MM.1S (cell line): Measurements from ENCODE around the gene TBX5.

ENCODE experiments used
- DNase-seq: peaks from one replicate; pipeline ENCODE4 v3.0.0-alpha.2; 2015
- H2AFZ ChIP-seq: fragments of 300-600 bp; sonication (generic); 2 replicates; pipeline ENCODE4 v1.6.0; 2016; ENCODE audit warnings: antibody characterized with exemption, low read length
- H3F3A ChIP-seq: fragments of 300-600 bp; sonication (generic); 2 replicates; pipeline ENCODE4 v1.6.1; 2016; ENCODE audit warnings: mild to moderate bottlenecking, antibody characterized with exemption, low read length, moderate library complexity, mixed read lengths; ENCODE audit not compliant: insufficient read depth
- H3K27ac ChIP-seq: fragments of 300-600 bp; sonication (generic); 2 replicates; pipeline ENCODE4 v1.5.1; 2016; ENCODE audit warnings: mild to moderate bottlenecking, low read length
- H3K27me3 ChIP-seq: fragments of 300-600 bp; sonication (generic); replicated peaks from 2 replicates; pipeline ENCODE4 v1.6.0; 2016; ENCODE audit warnings: low read length; ENCODE audit not compliant: insufficient read depth
- H3K36me3 ChIP-seq: fragments of 300-600 bp; sonication (generic); replicated peaks from 2 replicates; pipeline ENCODE4 v1.6.1; 2016; ENCODE audit warnings: mild to moderate bottlenecking, low read length, mixed read lengths; ENCODE audit not compliant: insufficient read depth
- H3K4me1 ChIP-seq: fragments of 300-600 bp; sonication (generic); 2 replicates; pipeline ENCODE4 v1.6.1; 2016; ENCODE audit warnings: low read length, mixed read lengths
- H3K4me2 ChIP-seq: fragments of 300-600 bp; sonication (generic); 2 replicates; pipeline ENCODE4 v1.6.0; 2016; ENCODE audit warnings: low read depth, low read length
- H3K4me3 ChIP-seq: fragments of 300-600 bp; sonication (generic); 2 replicates; pipeline ENCODE4 v1.5.1; 2016; ENCODE audit warnings: low read length, mixed read lengths
- H3K79me2 ChIP-seq: fragments of 300-600 bp; sonication (generic); 2 replicates; pipeline ENCODE4 v1.6.1; 2016; ENCODE audit warnings: mixed run types, low read length, mixed read lengths
- H3K9ac ChIP-seq: fragments of 300-600 bp; sonication (generic); 2 replicates; pipeline ENCODE4 v1.6.1; 2016; ENCODE audit warnings: low read length, mixed read lengths
- H3K9me2 ChIP-seq: fragments of 300-600 bp; sonication (generic); replicated peaks from 2 replicates; pipeline ENCODE4 v1.6.1; 2016; ENCODE audit warnings: mild to moderate bottlenecking, low read length, mixed read lengths; ENCODE audit not compliant: insufficient read depth
- H3K9me3 ChIP-seq: fragments of 300-600 bp; sonication (generic); replicated peaks from 2 replicates; pipeline ENCODE4 v1.6.1; 2016; ENCODE audit warnings: mild to moderate bottlenecking, low read length, mixed read lengths; ENCODE audit not compliant: insufficient read depth
- H4K20me1 ChIP-seq: fragments of 300-600 bp; sonication (generic); 2 replicates; pipeline ENCODE4 v1.6.1; 2016; ENCODE audit warnings: mild to moderate bottlenecking, low read length, moderate library complexity, mixed read lengths; ENCODE audit not compliant: insufficient read depth
- CTCF ChIP-seq: fragments of 300-600 bp; sonication (generic); IDR thresholded peaks from 2 replicates; pipeline ENCODE4 v1.5.1; 2016; ENCODE audit warnings: antibody characterized with exemption, low read length, mixed read lengths
- EZH2 ChIP-seq: fragments of 300-600 bp; sonication (generic); optimal IDR thresholded peaks from 2 replicates; pipeline ENCODE3; 2017; ENCODE audit warnings: low read depth, mild to moderate bottlenecking, antibody characterized with exemption, low read length, mixed read lengths
- EZH2phosphoT487 ChIP-seq: fragments of 300-600 bp; sonication (generic); IDR thresholded peaks from 2 replicates; pipeline ENCODE4 v1.6.1; 2018; ENCODE audit warnings: antibody characterized with exemption, low read length

TBX5 gene

GRCh38 chr12:114420944-114421335, 15.0 kb upstream of the TBX5 start:
- Histone ChIP-seq H3K27me3 (no peaks in the 10 kb centered on the region), H3K36me3 (no peaks in the 10 kb centered on the region)
- TF ChIP-seq EZH2phosphoT487, result no peak
- TF ChIP-seq CTCF, result no peak
- TF ChIP-seq EZH2, result no peak

DNA sequence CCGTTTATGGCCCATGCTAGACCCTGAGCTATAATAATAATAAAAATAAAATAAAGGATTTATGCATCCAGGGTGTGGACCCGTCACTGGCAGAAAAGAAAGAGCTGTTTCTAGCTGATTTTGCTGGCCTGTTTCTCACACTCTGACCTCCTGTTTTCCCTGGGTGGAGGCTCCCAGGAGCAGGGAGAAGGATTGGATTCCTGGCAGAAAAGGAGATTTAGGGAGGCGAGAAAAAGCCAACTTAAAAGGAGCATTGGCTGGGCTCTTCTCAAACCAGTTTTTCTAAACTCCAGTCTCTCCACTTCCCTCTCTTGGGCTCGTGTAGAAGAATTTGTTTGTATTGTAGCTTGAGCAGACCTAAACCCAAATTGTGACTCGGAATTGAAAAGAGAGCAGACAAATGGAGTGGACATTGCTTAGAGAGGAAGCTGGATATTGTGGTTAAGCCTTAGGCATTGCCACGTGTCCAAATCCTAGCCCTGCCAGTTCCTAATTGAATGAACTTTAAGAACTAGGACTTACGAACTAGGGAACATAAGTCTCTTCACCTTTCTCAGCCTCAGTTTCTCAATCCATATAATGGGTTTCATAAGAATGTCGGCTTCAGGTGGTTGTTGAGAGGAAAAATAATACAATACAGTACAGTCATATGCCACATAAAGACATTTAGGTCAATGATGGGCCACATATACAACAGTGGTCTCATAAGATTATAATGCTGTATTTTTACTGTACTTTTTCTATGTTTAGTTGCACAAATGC, 14.4 kb upstream of the TBX5 start:
- Histone ChIP-seq H3K4me1 (no peaks in the 10 kb centered on the region), H4K20me1 (no peaks in the 10 kb centered on the region), H3K9me3 (no peaks in the 10 kb centered on the region), H3K9me2 (no peaks in the 10 kb centered on the region), H3K27me3 (no peaks in the 10 kb centered on the region), H3K4me2 (no peak overlapping the region), H3K36me3 (no peaks in the 10 kb centered on the region), H2AFZ (no peak overlapping the region), H3K9ac (no peak overlapping the region), H3K79me2 (no peaks in the 10 kb centered on the region), H3K27ac (no peak overlapping the region), H3K4me3 (no peak overlapping the region), H3F3A (no peaks in the 10 kb centered on the region)
- no peak for TF ChIP-seq CTCF
- DNase-seq, result no peak

More at GRCh38 chr12:114420944-114421335, 15.0 kb upstream of the TBX5 start:
- H3K9ac ChIP-seq, result no peak overlapping the region
- no peaks in the 10 kb centered on the region for H3K9me3 ChIP-seq
- H3K27ac ChIP-seq, result no peak overlapping the region
- no peak overlapping the region for H3K4me3 ChIP-seq
- DNase-seq, result no peak
- H3K9me2 ChIP-seq, result no peaks in the 10 kb centered on the region
- H3F3A ChIP-seq, result no peaks in the 10 kb centered on the region
- H3K79me2 ChIP-seq, result no peaks in the 10 kb centered on the region
- no peak overlapping the region for H3K4me2 ChIP-seq
- H3K4me1 ChIP-seq, result no peaks in the 10 kb centered on the region
- no peak overlapping the region for H2AFZ ChIP-seq
- H4K20me1 ChIP-seq, result no peaks in the 10 kb centered on the region

- H3K9me2 ChIP-seq, result no peaks in the 10 kb centered on the region
- H3K27ac ChIP-seq, result no peak overlapping the region
- no peaks in the 10 kb centered on the region for H3F3A ChIP-seq
- H3K4me1 ChIP-seq, result no peaks in the 10 kb centered on the region
- H3K9me3 ChIP-seq, result no peaks in the 10 kb centered on the region
- no peak for TF ChIP-seq CTCF
- TF ChIP-seq EZH2phosphoT487, result no peak
- TF ChIP-seq EZH2, result no peak
- no peaks in the 10 kb centered on the region for H3K36me3 ChIP-seq
- H3K27me3 ChIP-seq, result peaks cover 3% of the 10 kb centered on the region; the same call in 1 of the 2 replicates
- H3K9ac ChIP-seq, result no peak overlapping the region
- no peak overlapping the region for H3K4me2 ChIP-seq
- H3K4me3 ChIP-seq, result no peak overlapping the region
- no peaks in the 10 kb centered on the region for H4K20me1 ChIP-seq
- DNase-seq, result no peak
- no peak overlapping the region for H2AFZ ChIP-seq
- no peaks in the 10 kb centered on the region for H3K79me2 ChIP-seq
Observed at GRCh38 chr12:114416028-114416427, 10.1 kb upstream of the TBX5 start.
